GM12892 (cell line): ENCODE results near the gene DKK1.

ENCODE experiments used
- POLR2A ChIP-seq: IDR thresholded peaks from 2 replicates; pipeline ENCODE4 v1.6.1; 2011; ENCODE audit warnings: low read depth, low read length, control low read depth
- POLR2AphosphoS5 ChIP-seq: IDR thresholded peaks from 2 replicates; pipeline ENCODE4 v1.6.1; 2011; ENCODE audit warnings: low read depth, low read length, control low read depth

DNA sequence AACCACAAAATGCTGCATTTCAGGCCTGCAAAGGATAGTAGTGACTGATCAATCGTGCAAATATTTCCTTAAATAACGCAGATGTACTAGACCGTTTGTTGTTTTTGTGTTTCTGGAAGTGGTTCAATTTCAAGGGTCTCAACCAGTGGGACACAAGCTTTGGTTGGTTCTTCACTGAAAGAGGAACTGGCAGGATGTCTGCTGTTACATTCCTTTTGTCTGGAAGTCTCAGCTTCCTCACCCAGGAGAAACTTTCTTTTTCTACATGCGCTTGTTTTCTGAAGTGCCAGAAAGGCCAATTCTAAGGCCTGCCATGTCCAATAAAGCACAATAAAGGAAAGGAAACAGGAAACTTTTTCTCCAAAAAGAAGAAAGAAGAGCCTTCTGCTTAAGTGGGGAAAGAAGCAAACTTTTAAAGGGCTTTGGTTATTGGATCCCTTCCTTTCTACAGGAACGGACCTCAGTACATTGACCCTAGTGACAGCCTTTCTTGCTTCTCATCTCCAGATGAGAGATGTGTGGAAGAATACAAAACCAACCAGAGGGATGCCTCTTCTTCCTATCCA lies 4.1 kb downstream of the DKK1 start:
- TF ChIP-seq POLR2A (no peak), POLR2AphosphoS5 (no peak)
